Loucy (cell line): ENCODE measurements around the gene TPCN2.

Experiments
- CTCF ChIP-seq: fragments of 200-600 bp; sonication (generic); conservative IDR thresholded peaks from 2 replicates; pipeline ENCODE4 v1.5.1; 2014; ENCODE audit warnings: mild to moderate bottlenecking, antibody characterized with exemption, low read length
- EZH2phosphoT487 ChIP-seq: fragments of 200-600 bp; IDR thresholded peaks from 2 replicates; pipeline ENCODE4 v1.6.1; 2018; ENCODE audit warnings: antibody characterized with exemption, mild to moderate bottlenecking, moderate library complexity, borderline replicate concordance

GRCh38 chr11:69167130-69167915, 118.6 kb downstream of the TPCN2 start:
- TF ChIP-seq CTCF (no peak), EZH2phosphoT487 (no peak)
